K562 (cell line): ENCODE results near the gene NTM. TPM values are rescaled to one million over a fixed set of nuclear protein-coding genes. Genes with fewer than 3 reads are reported as not detected.

Experiments
- ATAC-seq: fragments of 200-7000 bp; cut with Tn5 transposase; 3 replicates; pipeline ENCODE4 v1.9.1; 2020; ENCODE audit warnings: moderate library complexity
- BruUV-seq: library from RNA; stranded (reverse); fragments of 400-500 nt; replicated peaks from 2 replicates; lab custom pipeline; 2021; lab: Mats Ljungman, UMichigan
- CTCF ChIA-PET: fragments of 300-600 bp; formaldehyde crosslinking; extraction: SDS; loops from one replicate; lab custom pipeline; 2021; ENCODE audit warnings: low intra/inter-chr PET ratio; lab: Yijun Ruan, JAX
- POLR2A ChIA-PET: fragments of 300-600, 350-650 bp; sonication (Branson Sonifier 250); formaldehyde crosslinking; extraction: SDS; loops from one replicate; lab custom pipeline; 2021; ENCODE audit warnings: antibody characterized with exemption, inconsistent platforms; lab: Yijun Ruan, JAX
- DNase-seq, 4 experiments: peaks; one replicate each; pipeline versions ENCODE4 v3.0.0 to v3.0.0-alpha.2; 2011 to 2018; ENCODE audit warnings: low spot score in 3 of 4, mixed read lengths in 3 of 4; ENCODE audit errors: extremely low read depth in 1 of 4
- FAIRE-seq: peaks from 2 replicates; lab custom pipeline; 2011; peaks lifted over from hg19 to GRCh38; lab: Jason Lieb, UNC
- H2AFZ ChIP-seq: 2 replicates; pipeline ENCODE4 v1.6.0; 2011; ENCODE audit warnings: low read depth, low read length, control low read depth, inconsistent platforms
- H3K27ac ChIP-seq: fragments of 200-600 bp; 3 replicates; pipeline ENCODE4 v1.8.0; 2011; ENCODE audit warnings: low read depth, mild to moderate bottlenecking, control low read depth, inconsistent platforms, low read length, moderate library complexity, mixed read lengths; ENCODE audit errors: extremely low read depth
- H3K27me3 ChIP-seq, 2 experiments: fragments of 300-600 bp in 1 of 2; 2 replicates in 1 of 2; 3 replicates in 1 of 2; pipeline versions ENCODE4 v1.6.0 to v1.8.0; 2011; ENCODE audit warnings: inconsistent platforms in 2 of 2, low read length in 2 of 2, mild to moderate bottlenecking in 1 of 2, mixed read lengths in 1 of 2, moderate library complexity in 1 of 2; ENCODE audit not compliant: control insufficient read depth in 2 of 2, insufficient read depth in 2 of 2
- H3K36me3 ChIP-seq: fragments of 300-600 bp; 3 replicates; pipeline ENCODE4 v1.8.0; 2011; ENCODE audit warnings: mild to moderate bottlenecking, low read length, inconsistent platforms; ENCODE audit not compliant: control insufficient read depth, insufficient read depth
- H3K4me1 ChIP-seq, 2 experiments: fragments of 200-600 bp in 1 of 2; replicated peaks in 1 of 2; 2 replicates in 1 of 2; 3 replicates in 1 of 2; pipeline versions ENCODE4 v1.5.1 to v1.8.0; 2011; ENCODE audit warnings: inconsistent platforms in 2 of 2, low read length in 2 of 2, mild to moderate bottlenecking in 1 of 2, mixed read lengths in 1 of 2, moderate library complexity in 1 of 2; ENCODE audit not compliant: control insufficient read depth in 2 of 2, insufficient read depth in 2 of 2
- H3K4me2 ChIP-seq: 2 replicates; pipeline ENCODE4 v1.6.1; 2011; ENCODE audit warnings: low read length, control low read depth, inconsistent platforms, mixed read lengths; ENCODE audit not compliant: insufficient read depth
- H3K4me3 ChIP-seq: fragments of 200-600 bp; sonication (generic), shearing (Covaris generic); 2 replicates; pipeline ENCODE4 v1.5.1; 2016; ENCODE audit warnings: control low read depth, inconsistent platforms
- H3K79me2 ChIP-seq: fragments of 200-600 bp; 3 replicates; pipeline ENCODE4 v1.8.0; 2011; ENCODE audit warnings: low read length, inconsistent platforms; ENCODE audit not compliant: control insufficient read depth, insufficient read depth
- H3K9ac ChIP-seq, 2 experiments: 2 replicates each; pipeline versions ENCODE4 v1.6.0 to v1.6.1; 2011; ENCODE audit warnings: low read depth in 2 of 2, low read length in 2 of 2, control low read depth in 1 of 2, inconsistent platforms in 1 of 2, mild to moderate bottlenecking in 1 of 2, mixed read lengths in 1 of 2; ENCODE audit not compliant: insufficient read depth in 1 of 2
- H3K9me1 ChIP-seq: one replicate; pipeline ENCODE4 v1.6.0; 2011; ENCODE audit warnings: inconsistent platforms, mild to moderate bottlenecking, low read length, moderate library complexity; ENCODE audit not compliant: control insufficient read depth, insufficient read depth
- H3K9me3 ChIP-seq: replicated peaks from 2 replicates; pipeline ENCODE4 v1.5.1; 2011; ENCODE audit warnings: low read depth, low read length, inconsistent platforms; ENCODE audit not compliant: control insufficient read depth, insufficient read depth
- H4K20me1 ChIP-seq: replicated peaks from 2 replicates; pipeline ENCODE4 v1.6.1; 2011; ENCODE audit warnings: low read length, inconsistent platforms, mixed read lengths; ENCODE audit not compliant: control insufficient read depth, insufficient read depth
- CBX5 ChIP-seq: IDR thresholded peaks from 2 replicates; pipeline ENCODE4 v1.6.1; 2014; ENCODE audit warnings: low read depth, borderline replicate concordance
- KAT8 ChIP-seq: fragments of 450-650 bp; IDR thresholded peaks from 2 replicates; pipeline ENCODE4 v1.6.1; 2016; ENCODE audit warnings: low read depth, mild to moderate bottlenecking
- KDM2B ChIP-seq: fragments of 250-450 bp; sonication (Bioruptor Pico); IDR thresholded peaks from 2 replicates; pipeline ENCODE4 v1.8.0; 2021; ENCODE audit warnings: mild to moderate bottlenecking, moderate library complexity
- SETDB1 ChIP-seq: IDR thresholded peaks from one replicate; pipeline ENCODE4 v1.6.1; 2012; ENCODE audit warnings: low read length, control low read depth, inconsistent platforms
- SMARCC2 ChIP-seq: fragments of 450-650 bp; IDR thresholded peaks from 2 replicates; pipeline ENCODE4 v1.6.1; 2017; ENCODE audit warnings: antibody characterized with exemption, moderate library complexity, mild to moderate bottlenecking, low read depth
- TEAD1 ChIP-seq, 2 experiments: fragments of 450-650 bp in 1 of 2; sonication (generic) in 1 of 2; formaldehyde crosslinking; IDR thresholded peaks; 2 replicates each; pipeline versions ENCODE4 v1.4.0 to v1.8.0; 2020 to 2022; ENCODE audit warnings: mild to moderate bottlenecking in 2 of 2, missing genetic modification reagents in 1 of 2
- XRCC3 ChIP-seq: fragments of 450-650 bp; IDR thresholded peaks from 2 replicates; pipeline ENCODE4 v1.6.1; 2017; ENCODE audit warnings: mild to moderate bottlenecking, moderate library complexity
- ZBTB12 ChIP-seq: fragments of 250-450 bp; sonication (Bioruptor Pico); IDR thresholded peaks from 2 replicates; pipeline ENCODE4 v1.4.0; 2020
- ZNF507 ChIP-seq: conservative IDR thresholded peaks from 2 replicates; pipeline ENCODE4 v1.6.1; 2017; ENCODE audit warnings: missing genetic modification characterization, missing compliant biosample characterization
- WGBS: fragments of 100-300 bp; shearing (Covaris generic); methylation state at CpG from one replicate; pipeline ENCODE4 v1.1.6; 2016; ENCODE audit warnings: low coverage, mixed read lengths; ENCODE audit not compliant: insufficient coverage; ENCODE audit errors: missing lambda C conversion rate; 5-methylcytosine and 5-hydroxymethylcytosine counted together
- in situ Hi-C: fragments of 300-500 bp; cut with MboI; formaldehyde crosslinking; loops from 4 replicates; pipeline ENCODE4 v1.15.0; 2018; ENCODE audit warnings: inconsistent platforms, mixed read lengths
- intact Hi-C: fragments of 100-400 bp; cut with micrococcal nuclease; formaldehyde crosslinking; loops from 2 replicates; pipeline ENCODE4 v1.14.2; 2022
- polyA plus RNA-seq, 8 experiments: library from polyadenylated mRNA; depleted of rRNA in 4 of 8; stranded (reverse) in 5 of 8; unstranded in 3 of 8; fragments of >200 nt; fragmentation: Nextera tagmentation in 2 of 8; fragmentation: Illumina TruSeq in 1 of 8; extraction: Ambion mirVana in 2 of 8; extraction: Trizol in 1 of 8; gene quantifications; 2 replicates each; pipeline versions ENCODE4 v1.2.1 to v1.2.3, GENCODE V29; 2011 to 2014; ENCODE audit warnings: inconsistent platforms in 1 of 8, missing spikeins in 1 of 8
- total RNA-seq, 7 experiments: library from RNA; depleted of rRNA in 6 of 7; stranded (reverse); fragments of >200 nt in 6 of 7; fragmentation: Illumina TruSeq in 2 of 7; extraction: Trizol in 2 of 7; gene quantifications; 2 replicates each; pipeline versions ENCODE4 v1.2.1 to v1.2.3, GENCODE V29; 2011 to 2021; ENCODE audit warnings: low replicate concordance in 1 of 7
- TF ChIP-seq, protein P1 (sequence below): IDR thresholded peaks from 3 replicates; pipeline ENCODE4 v1.6.1; 2011; ENCODE audit warnings: borderline replicate concordance, mild to moderate bottlenecking; ENCODE audit not compliant: insufficient read length, insufficient read depth
- TF ChIP-seq, protein P2 (sequence below): sonication (generic); formaldehyde crosslinking; IDR thresholded peaks from 2 replicates; pipeline ENCODE4 v1.8.0; 2023; ENCODE audit warnings: mild to moderate bottlenecking, missing genetic modification reagents
- TF ChIP-seq, protein P3 (sequence below): sonication (generic); formaldehyde crosslinking; IDR thresholded peaks from 2 replicates; pipeline ENCODE4 v1.9.0; 2022; ENCODE audit warnings: mild to moderate bottlenecking, missing genetic modification reagents
- TF ChIP-seq, protein P4 (sequence below): fragments of 250-450 bp; sonication (Bioruptor Pico); IDR thresholded peaks from 2 replicates; pipeline ENCODE4 v1.6.1; 2021; ENCODE audit warnings: mild to moderate bottlenecking
- TF ChIP-seq, protein P5 (sequence below): sonication (generic); formaldehyde crosslinking; IDR thresholded peaks from 2 replicates; pipeline ENCODE4 v1.8.1; 2023; ENCODE audit warnings: missing genetic modification reagents, mild to moderate bottlenecking, borderline replicate concordance

Gene NTM
- total and polyA plus RNA-seq, 9 of the 15 experiments (the other 6 are each of a cell fraction or from before 2014, with no cell fraction given), result not detected

DNA sequence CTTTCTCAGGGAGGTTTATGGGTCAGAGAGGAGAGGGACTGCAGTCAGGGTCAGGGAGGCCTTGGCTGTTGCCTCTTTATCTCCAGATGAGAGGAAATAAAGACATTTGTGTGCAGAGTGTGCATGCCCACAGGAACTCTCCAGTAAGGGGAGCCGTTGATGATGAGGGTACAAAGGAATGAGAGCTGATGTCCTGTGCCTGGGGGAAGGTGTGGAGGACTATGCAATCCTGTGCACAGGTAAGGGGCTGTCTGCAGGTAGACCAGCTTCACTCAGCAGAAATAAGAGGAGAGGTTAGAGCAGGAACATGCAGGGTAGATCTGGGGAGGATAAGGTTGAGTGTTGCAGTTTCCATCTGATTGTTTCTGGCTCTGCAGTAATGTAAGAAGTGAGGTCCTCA lies 132.6 kb downstream of the NTM start:
- H3K9ac ChIP-seq, result no peak overlapping the region
- H3K79me2 ChIP-seq, result no peaks in the 10 kb centered on the region
- H3K9me1 ChIP-seq, result no peaks in the 10 kb centered on the region
- H3K4me2 ChIP-seq, result no peak overlapping the region
- H3K27me3 ChIP-seq, result no peaks in the 10 kb centered on the region; a peak in 1 of 5 replicates
- ChIA-PET CTCF (no interaction called here), POLR2A (no interaction called here)
- intact Hi-C loops, result no loop called here
- H3K4me1 ChIP-seq, result no peaks in the 10 kb centered on the region
- no peak overlapping the region for H3K27ac ChIP-seq
- BruUV-seq, result no TSS peak
- 0% methylated on average over 1 of the region's 1 CpG for WGBS
- H3K9me3 ChIP-seq, result no peaks in the 10 kb centered on the region
- ATAC-seq (no peak), FAIRE-seq (no peak), DNase-seq (no peak)
- no peak overlapping the region for H2AFZ ChIP-seq
- in situ Hi-C loops, result no loop called here
- no peaks in the 10 kb centered on the region for H3K36me3 ChIP-seq
- no peaks in the 10 kb centered on the region for H4K20me1 ChIP-seq
- H3K4me3 ChIP-seq, result no peak overlapping the region
- TF ChIP-seq, protein P1, sequence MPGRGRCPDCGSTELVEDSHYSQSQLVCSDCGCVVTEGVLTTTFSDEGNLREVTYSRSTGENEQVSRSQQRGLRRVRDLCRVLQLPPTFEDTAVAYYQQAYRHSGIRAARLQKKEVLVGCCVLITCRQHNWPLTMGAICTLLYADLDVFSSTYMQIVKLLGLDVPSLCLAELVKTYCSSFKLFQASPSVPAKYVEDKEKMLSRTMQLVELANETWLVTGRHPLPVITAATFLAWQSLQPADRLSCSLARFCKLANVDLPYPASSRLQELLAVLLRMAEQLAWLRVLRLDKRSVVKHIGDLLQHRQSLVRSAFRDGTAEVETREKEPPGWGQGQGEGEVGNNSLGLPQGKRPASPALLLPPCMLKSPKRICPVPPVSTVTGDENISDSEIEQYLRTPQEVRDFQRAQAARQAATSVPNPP, result no peak
- TF ChIP-seq, protein P2, sequence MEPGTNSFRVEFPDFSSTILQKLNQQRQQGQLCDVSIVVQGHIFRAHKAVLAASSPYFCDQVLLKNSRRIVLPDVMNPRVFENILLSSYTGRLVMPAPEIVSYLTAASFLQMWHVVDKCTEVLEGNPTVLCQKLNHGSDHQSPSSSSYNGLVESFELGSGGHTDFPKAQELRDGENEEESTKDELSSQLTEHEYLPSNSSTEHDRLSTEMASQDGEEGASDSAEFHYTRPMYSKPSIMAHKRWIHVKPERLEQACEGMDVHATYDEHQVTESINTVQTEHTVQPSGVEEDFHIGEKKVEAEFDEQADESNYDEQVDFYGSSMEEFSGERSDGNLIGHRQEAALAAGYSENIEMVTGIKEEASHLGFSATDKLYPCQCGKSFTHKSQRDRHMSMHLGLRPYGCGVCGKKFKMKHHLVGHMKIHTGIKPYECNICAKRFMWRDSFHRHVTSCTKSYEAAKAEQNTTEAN, result no peak
- TF ChIP-seq KDM2B (no peak), CBX5 (no peak), SETDB1 (no peak), SMARCC2 (no peak), ZNF507 (tag) (no peak), KAT8 (no peak), ZBTB12 (CRISPR knock-in tag) (no peak), XRCC3 (no peak), TEAD1 (CRISPR knock-in tag; IDR thresholded peaks at IDR 0.05) (no peak)
- TF ChIP-seq, protein P3, sequence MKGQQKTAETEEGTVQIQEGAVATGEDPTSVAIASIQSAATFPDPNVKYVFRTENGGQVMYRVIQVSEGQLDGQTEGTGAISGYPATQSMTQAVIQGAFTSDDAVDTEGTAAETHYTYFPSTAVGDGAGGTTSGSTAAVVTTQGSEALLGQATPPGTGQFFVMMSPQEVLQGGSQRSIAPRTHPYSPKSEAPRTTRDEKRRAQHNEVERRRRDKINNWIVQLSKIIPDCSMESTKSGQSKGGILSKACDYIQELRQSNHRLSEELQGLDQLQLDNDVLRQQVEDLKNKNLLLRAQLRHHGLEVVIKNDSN (CRISPR knock-in tag), result no peak
- TF ChIP-seq, protein P4, sequence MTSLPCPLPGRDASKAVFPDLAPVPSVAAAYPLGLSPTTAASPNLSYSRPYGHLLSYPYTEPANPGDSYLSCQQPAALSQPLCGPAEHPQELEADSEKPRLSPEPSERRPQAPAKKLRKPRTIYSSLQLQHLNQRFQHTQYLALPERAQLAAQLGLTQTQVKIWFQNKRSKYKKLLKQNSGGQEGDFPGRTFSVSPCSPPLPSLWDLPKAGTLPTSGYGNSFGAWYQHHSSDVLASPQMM (CRISPR knock-in tag), result no peak
- TF ChIP-seq, protein P5, sequence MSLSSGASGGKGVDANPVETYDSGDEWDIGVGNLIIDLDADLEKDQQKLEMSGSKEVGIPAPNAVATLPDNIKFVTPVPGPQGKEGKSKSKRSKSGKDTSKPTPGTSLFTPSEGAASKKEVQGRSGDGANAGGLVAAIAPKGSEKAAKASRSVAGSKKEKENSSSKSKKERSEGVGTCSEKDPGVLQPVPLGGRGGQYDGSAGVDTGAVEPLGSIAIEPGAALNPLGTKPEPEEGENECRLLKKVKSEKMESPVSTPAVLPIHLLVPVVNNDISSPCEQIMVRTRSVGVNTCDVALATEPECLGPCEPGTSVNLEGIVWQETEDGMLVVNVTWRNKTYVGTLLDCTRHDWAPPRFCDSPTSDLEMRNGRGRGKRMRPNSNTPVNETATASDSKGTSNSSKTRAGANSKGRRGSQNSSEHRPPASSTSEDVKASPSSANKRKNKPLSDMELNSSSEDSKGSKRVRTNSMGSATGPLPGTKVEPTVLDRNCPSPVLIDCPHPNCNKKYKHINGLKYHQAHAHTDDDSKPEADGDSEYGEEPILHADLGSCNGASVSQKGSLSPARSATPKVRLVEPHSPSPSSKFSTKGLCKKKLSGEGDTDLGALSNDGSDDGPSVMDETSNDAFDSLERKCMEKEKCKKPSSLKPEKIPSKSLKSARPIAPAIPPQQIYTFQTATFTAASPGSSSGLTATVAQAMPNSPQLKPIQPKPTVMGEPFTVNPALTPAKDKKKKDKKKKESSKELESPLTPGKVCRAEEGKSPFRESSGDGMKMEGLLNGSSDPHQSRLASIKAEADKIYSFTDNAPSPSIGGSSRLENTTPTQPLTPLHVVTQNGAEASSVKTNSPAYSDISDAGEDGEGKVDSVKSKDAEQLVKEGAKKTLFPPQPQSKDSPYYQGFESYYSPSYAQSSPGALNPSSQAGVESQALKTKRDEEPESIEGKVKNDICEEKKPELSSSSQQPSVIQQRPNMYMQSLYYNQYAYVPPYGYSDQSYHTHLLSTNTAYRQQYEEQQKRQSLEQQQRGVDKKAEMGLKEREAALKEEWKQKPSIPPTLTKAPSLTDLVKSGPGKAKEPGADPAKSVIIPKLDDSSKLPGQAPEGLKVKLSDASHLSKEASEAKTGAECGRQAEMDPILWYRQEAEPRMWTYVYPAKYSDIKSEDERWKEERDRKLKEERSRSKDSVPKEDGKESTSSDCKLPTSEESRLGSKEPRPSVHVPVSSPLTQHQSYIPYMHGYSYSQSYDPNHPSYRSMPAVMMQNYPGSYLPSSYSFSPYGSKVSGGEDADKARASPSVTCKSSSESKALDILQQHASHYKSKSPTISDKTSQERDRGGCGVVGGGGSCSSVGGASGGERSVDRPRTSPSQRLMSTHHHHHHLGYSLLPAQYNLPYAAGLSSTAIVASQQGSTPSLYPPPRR (CRISPR knock-in tag), result no peak
